Upper lobe of left lung (tissue), 6 donors: ENCODE measurements around the gene PAK3. TPM values are rescaled to one million over a fixed set of nuclear protein-coding genes. Genes with fewer than 3 reads are reported as not detected.

ENCODE experiments used
- small RNA-seq, 4 donors: library from RNA; depleted of rRNA; stranded (forward); fragments of <200 nt; gene quantifications; one replicate each; pipeline ENCODE3, GENCODE V24; 2016
- total RNA-seq, 6 donors: library from RNA; depleted of rRNA in 4 of 6; stranded (reverse); fragments of >200 nt in 4 of 6; gene quantifications; one replicate each; pipeline versions ENCODE4 v1.1.0 to v1.2.1, GENCODE V29; 2016 to 2021
- donor health status: DM: no; HTN: no; CAD: no; lungs with moderate emphysema.
- donor health status: DM: no; HTN: yes; CAD: no; lungs with severe emphysema.

The PAK3 gene
- total RNA-seq, 6 donors from 2014 or later, result 1.1 to 1.6 (median 1.3) TPM; not detected in 1

Small RNA genes within 50 kb of the gene (small RNA-seq; reads per million reads assigned to genes)
- gene FCF1P4, result 0 reads per million in 4 donors

Other genes with a start within 250 kb of the PAK3 start
- under 1 TPM in 4 of 6 donors, not detected in 2; 0.20 to 0.69 (median 0.43) TPM for gene CAPN6, start 174.3 kb downstream of the PAK3 start, total RNA-seq